ENCODE data around the gene HADHA.

DNA sequence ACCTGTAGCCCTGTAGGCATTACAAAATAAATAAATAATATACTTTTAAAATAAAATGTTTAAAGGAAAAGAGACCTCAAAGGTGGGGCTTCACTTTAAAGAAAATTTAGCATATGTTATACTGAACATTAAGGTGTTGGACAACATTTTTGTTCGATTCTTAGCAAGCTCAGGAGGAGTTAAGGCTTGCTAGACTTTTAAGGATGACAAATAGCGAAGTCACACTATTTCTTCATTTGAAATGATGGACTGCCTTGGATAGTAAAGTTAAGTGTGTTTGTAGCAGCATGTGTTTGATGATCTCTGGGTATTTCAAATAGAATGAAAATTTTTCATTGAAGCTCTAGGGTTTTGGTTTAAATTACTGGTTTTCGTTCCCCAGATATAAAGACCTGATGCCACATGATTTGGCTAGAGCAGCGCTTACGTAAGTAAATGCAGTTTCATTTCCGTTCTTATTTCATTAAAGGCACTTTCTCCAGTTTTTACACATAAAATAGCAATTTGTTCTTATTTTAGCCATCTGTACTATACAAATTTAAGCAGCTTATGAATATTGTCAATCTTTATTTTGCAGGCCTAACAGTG, 25.2 kb upstream of the HADHA start:
- TF ChIP-seq, protein P1, sequence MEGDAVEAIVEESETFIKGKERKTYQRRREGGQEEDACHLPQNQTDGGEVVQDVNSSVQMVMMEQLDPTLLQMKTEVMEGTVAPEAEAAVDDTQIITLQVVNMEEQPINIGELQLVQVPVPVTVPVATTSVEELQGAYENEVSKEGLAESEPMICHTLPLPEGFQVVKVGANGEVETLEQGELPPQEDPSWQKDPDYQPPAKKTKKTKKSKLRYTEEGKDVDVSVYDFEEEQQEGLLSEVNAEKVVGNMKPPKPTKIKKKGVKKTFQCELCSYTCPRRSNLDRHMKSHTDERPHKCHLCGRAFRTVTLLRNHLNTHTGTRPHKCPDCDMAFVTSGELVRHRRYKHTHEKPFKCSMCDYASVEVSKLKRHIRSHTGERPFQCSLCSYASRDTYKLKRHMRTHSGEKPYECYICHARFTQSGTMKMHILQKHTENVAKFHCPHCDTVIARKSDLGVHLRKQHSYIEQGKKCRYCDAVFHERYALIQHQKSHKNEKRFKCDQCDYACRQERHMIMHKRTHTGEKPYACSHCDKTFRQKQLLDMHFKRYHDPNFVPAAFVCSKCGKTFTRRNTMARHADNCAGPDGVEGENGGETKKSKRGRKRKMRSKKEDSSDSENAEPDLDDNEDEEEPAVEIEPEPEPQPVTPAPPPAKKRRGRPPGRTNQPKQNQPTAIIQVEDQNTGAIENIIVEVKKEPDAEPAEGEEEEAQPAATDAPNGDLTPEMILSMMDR (IDR thresholded peaks at IDR 0.05; ENCODE audit: low read length): no peak
- TF ChIP-seq EZH2phosphoT487 (IDR thresholded peaks at IDR 0.05; ENCODE audit: low read length) (no peak), EZH2 (optimal IDR thresholded peaks at IDR 0.05; ENCODE audit: low read depth, low read length) (no peak)
